Activated T-helper 2 cell treated with anti-CD3 and anti-CD28 coated beads, Interferon-gamma antibody, Interleukin-2, Interleukin-4, amounts not matched to agents 10 μg/mL and 5 μg/mL and 100 μg/mL, durations not matched to agents 14 hours and 24 hours and 36 hours (primary cell): Measurements from ENCODE around the gene ERCC2. TPM values are rescaled to one million over a fixed set of nuclear protein-coding genes. Genes with fewer than 3 reads are reported as not detected.
"Not testable (repeated sequence)": the region's sequence is repeated elsewhere in the genome, so short reads cannot be mapped to it uniquely, and the experiment has no call there.

ENCODE experiments used
- DNase-seq: peaks from one replicate; pipeline ENCODE4 v3.0.0; 2021; ENCODE audit warnings: low spot score
- H3K27ac Mint-ChIP-seq: one replicate; pipeline ENCODE4 v1.8.0; 2021; ENCODE audit warnings: mixed read lengths
- H3K27me3 Mint-ChIP-seq: one replicate; pipeline ENCODE4 v1.8.0; 2021; ENCODE audit warnings: low read depth, mixed read lengths
- H3K36me3 Mint-ChIP-seq: one replicate; pipeline ENCODE4 v1.8.0; 2021; ENCODE audit warnings: low read depth, mixed read lengths
- H3K4me1 Mint-ChIP-seq: one replicate; pipeline ENCODE4 v1.8.0; 2021; ENCODE audit warnings: low read depth, mixed read lengths
- H3K4me3 Mint-ChIP-seq: one replicate; pipeline ENCODE4 v1.8.0; 2021; ENCODE audit warnings: low read depth, mild to moderate bottlenecking, moderate library complexity, mixed read lengths
- H3K9me3 Mint-ChIP-seq: one replicate; pipeline ENCODE4 v1.8.0; 2021; ENCODE audit warnings: mixed read lengths
- intact Hi-C: fragments of 100-400 bp; cut with micrococcal nuclease; formaldehyde crosslinking; loops from one replicate; pipeline ENCODE4 v1.15.1; 2023
- total RNA-seq: library from RNA; stranded (reverse); gene quantifications from 2 replicates; pipeline ENCODE4 v1.2.3, GENCODE V29; 2022

Gene ERCC2
- total RNA-seq, 1 donor from 2014 or later = 32.6 TPM

- DNase-seq = no peak
- intact Hi-C loops = no loop called here
- Mint-ChIP-seq H3K9me3 (no peaks in the 10 kb centered on the region), H3K27ac (no peak overlapping the region), H3K4me3 (no peak overlapping the region), H3K27me3 (peaks cover 17% of the 10 kb centered on the region), H3K4me1 (peaks cover 2% of the 10 kb centered on the region), H3K36me3 (no peaks in the 10 kb centered on the region)
Observed at GRCh38 chr19:45327404-45328143, 42.8 kb downstream of the ERCC2 start.

DNA sequence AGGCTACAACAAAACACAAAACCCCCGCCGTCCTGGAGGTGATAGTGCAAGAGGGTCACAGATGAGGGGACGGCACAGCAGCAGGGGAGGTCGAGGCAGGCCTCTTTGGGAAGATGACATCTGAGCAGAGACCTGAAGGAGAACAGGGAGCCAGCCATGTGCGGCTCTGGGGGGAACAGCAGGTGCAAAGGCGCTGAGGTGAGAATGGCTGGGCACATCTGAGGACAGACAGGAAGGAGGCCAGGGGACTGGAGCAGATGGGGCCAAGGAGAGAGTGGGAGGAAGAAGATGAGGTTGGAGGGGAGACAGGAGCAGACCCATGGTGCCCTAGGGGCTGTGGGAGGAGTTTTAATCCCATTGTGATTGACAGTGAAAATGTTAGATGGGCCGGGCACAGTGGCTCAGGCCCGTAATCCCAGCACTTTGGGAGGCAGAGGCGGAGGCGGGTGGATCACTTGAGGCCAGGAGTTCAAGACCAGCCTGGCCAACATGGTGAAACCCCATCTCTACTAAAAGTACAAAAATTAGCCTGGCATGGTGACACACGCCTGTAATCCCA lies 45.9 kb downstream of the ERCC2 start:
- intact Hi-C loops = no loop called here
- no peak overlapping the region for H3K4me3 Mint-ChIP-seq
- DNase-seq = no peak
- H3K4me1 Mint-ChIP-seq = peaks cover 2% of the 10 kb centered on the region
- no peaks in the 10 kb centered on the region for H3K9me3 Mint-ChIP-seq
- no peak overlapping the region for H3K27ac Mint-ChIP-seq
- peaks cover 22% of the 10 kb centered on the region for H3K27me3 Mint-ChIP-seq
- no peaks in the 10 kb centered on the region for H3K36me3 Mint-ChIP-seq

- peaks cover 22% of the 10 kb centered on the region for H3K27me3 Mint-ChIP-seq
- no peak overlapping the region for H3K4me3 Mint-ChIP-seq
- no peaks in the 10 kb centered on the region for H3K9me3 Mint-ChIP-seq
- DNase-seq = no peak
- H3K4me1 Mint-ChIP-seq = peaks cover 2% of the 10 kb centered on the region
- no peak overlapping the region for H3K27ac Mint-ChIP-seq
- no peaks in the 10 kb centered on the region for H3K36me3 Mint-ChIP-seq
- intact Hi-C loops = no loop called here
Observed at GRCh38 chr19:45323671-45324081, 46.7 kb downstream of the ERCC2 start.

- no peak within 1 kb of the TSS for H3K27ac Mint-ChIP-seq
- H3K27me3 Mint-ChIP-seq = peaks cover 22% of the 10 kb centered on the region
- intact Hi-C loops = no loop called here
- no peak for DNase-seq
- H3K4me3 Mint-ChIP-seq = no peak within 1 kb of the TSS
- H3K4me1 Mint-ChIP-seq = peaks cover 2% of the 10 kb centered on the region
- H3K9me3 Mint-ChIP-seq = no peaks in the 10 kb centered on the region
- no peaks in the 10 kb centered on the region for H3K36me3 Mint-ChIP-seq
Observed at GRCh38 chr19:45322744-45323281, 47.6 kb downstream of the ERCC2 start, which contains the start of gene CKM. TSS of gene CKM (minus strand) at chr19:45322875. CDS start at chr19:45319713, 3,162 bp downstream.

GRCh38 chr19:45322311-45322710 lies 48.1 kb downstream of the ERCC2 start:
- peaks cover 26% of the 10 kb centered on the region for H3K27me3 Mint-ChIP-seq
- no peak for DNase-seq
- peaks cover 2% of the 10 kb centered on the region for H3K4me1 Mint-ChIP-seq
- H3K4me3 Mint-ChIP-seq = no peak overlapping the region
- no peak overlapping the region for H3K27ac Mint-ChIP-seq
- H3K36me3 Mint-ChIP-seq = no peaks in the 10 kb centered on the region
- intact Hi-C loops = no loop called here
- H3K9me3 Mint-ChIP-seq = no peaks in the 10 kb centered on the region

DNA sequence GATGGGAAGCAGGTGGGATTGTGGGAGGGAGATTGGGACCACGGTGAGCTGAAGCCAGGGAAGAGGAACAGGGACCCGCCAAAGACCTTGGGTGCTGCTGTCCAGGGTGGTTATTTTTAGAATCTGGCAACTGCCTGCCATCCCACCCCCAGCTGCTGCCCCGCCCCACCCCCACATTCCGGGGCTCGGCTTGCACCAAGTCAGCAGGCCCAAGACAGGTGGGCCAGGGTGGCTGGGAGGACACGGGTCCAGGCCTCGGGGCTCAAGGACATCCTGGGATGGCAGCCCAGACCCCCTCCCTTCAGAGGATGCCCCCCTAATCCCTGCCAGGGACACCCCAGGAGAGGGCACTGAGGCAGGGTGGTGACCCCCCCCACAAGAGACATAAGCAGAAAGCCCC lies 48.5 kb downstream of the ERCC2 start:
- DNase-seq = no peak
- Mint-ChIP-seq H3K4me3 (no peak overlapping the region), H3K36me3 (no peaks in the 10 kb centered on the region), H3K4me1 (peaks cover 2% of the 10 kb centered on the region), H3K27me3 (peaks cover 26% of the 10 kb centered on the region), H3K9me3 (no peaks in the 10 kb centered on the region), H3K27ac (no peak overlapping the region)
- intact Hi-C loops = no loop called here

- Mint-ChIP-seq H3K36me3 (no peaks in the 10 kb centered on the region), H3K27me3 (peaks cover 26% of the 10 kb centered on the region), H3K4me1 (peaks cover under 1% of the 10 kb centered on the region), H3K27ac (no peak overlapping the region), H3K4me3 (no peak overlapping the region), H3K9me3 (no peaks in the 10 kb centered on the region)
- no peak for DNase-seq
- intact Hi-C loops = no loop called here
Observed at GRCh38 chr19:45320997-45321775, 49.2 kb downstream of the ERCC2 start.

- H3K36me3 Mint-ChIP-seq = no peaks in the 10 kb centered on the region
Observed at GRCh38 chr19:45315304-45315703, 55.1 kb downstream of the ERCC2 start.

DNA sequence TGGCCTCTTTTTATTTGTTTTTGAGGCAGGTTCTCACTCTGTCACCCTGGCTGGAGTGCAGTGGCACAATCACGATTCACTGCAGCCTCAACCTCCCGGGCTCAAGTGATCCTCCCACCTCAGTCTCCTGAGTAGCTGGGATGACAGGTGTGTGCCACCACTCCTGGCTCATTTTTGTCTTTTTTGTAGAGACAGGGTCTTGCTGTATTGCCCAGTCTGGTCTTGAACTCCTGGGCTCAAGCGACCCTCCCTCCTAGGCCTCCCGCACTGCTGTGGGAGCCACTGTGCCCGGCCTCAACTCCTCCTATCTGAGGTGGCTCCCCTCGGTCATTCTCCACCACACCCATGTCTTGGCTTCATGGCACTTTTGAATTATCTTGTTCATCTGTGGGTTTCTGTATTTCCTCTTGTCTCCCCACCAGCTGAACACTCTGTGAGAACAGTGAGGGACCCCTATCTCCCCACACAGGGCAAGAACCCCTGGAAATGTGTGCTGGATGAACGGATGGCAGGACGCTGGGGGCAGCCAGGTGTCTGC lies 55.6 kb downstream of the ERCC2 start:
- no peak overlapping the region for H3K27ac Mint-ChIP-seq
- no peak for DNase-seq
- no peak overlapping the region for H3K4me3 Mint-ChIP-seq
- H3K36me3 Mint-ChIP-seq = no peaks in the 10 kb centered on the region
- H3K9me3 Mint-ChIP-seq = no peaks in the 10 kb centered on the region
- intact Hi-C loops = no loop called here
- H3K4me1 Mint-ChIP-seq = no peaks in the 10 kb centered on the region
- H3K27me3 Mint-ChIP-seq = peaks cover 10% of the 10 kb centered on the region

More at GRCh38 chr19:45315304-45315703, 55.1 kb downstream of the ERCC2 start:
- intact Hi-C loops = no loop called here
- no peak overlapping the region for H3K27ac Mint-ChIP-seq
- H3K9me3 Mint-ChIP-seq = no peaks in the 10 kb centered on the region
- H3K4me3 Mint-ChIP-seq = no peak overlapping the region
- no peaks in the 10 kb centered on the region for H3K4me1 Mint-ChIP-seq
- DNase-seq = no peak
- H3K27me3 Mint-ChIP-seq = peaks cover 10% of the 10 kb centered on the region

- intact Hi-C loops, H3K9me3 Mint-ChIP-seq, H3K4me3 Mint-ChIP-seq: not testable (repeated sequence)
Observed at GRCh38 chr19:45312285-45312684, 58.1 kb downstream of the ERCC2 start.

DNA sequence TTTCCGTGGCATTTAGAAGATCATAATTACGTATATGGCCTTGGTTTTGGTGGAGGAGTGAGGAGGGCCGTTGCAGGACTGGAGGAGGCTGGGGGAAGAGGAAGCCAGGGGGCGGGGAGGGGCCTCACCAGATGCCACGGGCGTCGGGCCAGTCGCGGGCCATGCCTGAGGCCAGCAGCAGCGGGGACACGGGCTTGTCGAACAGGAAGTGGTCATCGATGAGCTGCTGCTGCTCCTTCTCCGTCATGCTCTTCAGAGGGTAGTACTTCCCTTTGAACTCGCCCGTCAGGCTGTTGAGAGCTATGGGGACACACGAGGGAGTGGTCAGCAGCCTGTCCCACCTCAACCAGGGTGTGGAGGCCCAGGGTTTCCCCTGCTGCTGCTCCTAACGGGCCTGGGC lies 58.8 kb downstream of the ERCC2 start:
- peaks cover 6% of the 10 kb centered on the region for H3K27me3 Mint-ChIP-seq
- DNase-seq = no peak
- H3K27ac Mint-ChIP-seq = no peak overlapping the region
- H3K36me3 Mint-ChIP-seq = no peaks in the 10 kb centered on the region
- H3K4me3 Mint-ChIP-seq = no peak overlapping the region
- intact Hi-C loops = no loop called here
- H3K4me1 Mint-ChIP-seq = no peaks in the 10 kb centered on the region
- no peaks in the 10 kb centered on the region for H3K9me3 Mint-ChIP-seq

More at GRCh38 chr19:45312285-45312684, 58.1 kb downstream of the ERCC2 start:
- not testable (repeated sequence) for H3K36me3 Mint-ChIP-seq, DNase-seq, H3K27ac Mint-ChIP-seq, H3K4me1 Mint-ChIP-seq, H3K27me3 Mint-ChIP-seq

- H3K4me1 Mint-ChIP-seq, H3K27me3 Mint-ChIP-seq, H3K9me3 Mint-ChIP-seq, DNase-seq, H3K27ac Mint-ChIP-seq, H3K4me3 Mint-ChIP-seq, H3K36me3 Mint-ChIP-seq, intact Hi-C loops: not testable (repeated sequence)
Observed at GRCh38 chr19:45309322-45309721, 61.1 kb downstream of the ERCC2 start.
